ENCODE data around the gene SDK1.

DNA sequence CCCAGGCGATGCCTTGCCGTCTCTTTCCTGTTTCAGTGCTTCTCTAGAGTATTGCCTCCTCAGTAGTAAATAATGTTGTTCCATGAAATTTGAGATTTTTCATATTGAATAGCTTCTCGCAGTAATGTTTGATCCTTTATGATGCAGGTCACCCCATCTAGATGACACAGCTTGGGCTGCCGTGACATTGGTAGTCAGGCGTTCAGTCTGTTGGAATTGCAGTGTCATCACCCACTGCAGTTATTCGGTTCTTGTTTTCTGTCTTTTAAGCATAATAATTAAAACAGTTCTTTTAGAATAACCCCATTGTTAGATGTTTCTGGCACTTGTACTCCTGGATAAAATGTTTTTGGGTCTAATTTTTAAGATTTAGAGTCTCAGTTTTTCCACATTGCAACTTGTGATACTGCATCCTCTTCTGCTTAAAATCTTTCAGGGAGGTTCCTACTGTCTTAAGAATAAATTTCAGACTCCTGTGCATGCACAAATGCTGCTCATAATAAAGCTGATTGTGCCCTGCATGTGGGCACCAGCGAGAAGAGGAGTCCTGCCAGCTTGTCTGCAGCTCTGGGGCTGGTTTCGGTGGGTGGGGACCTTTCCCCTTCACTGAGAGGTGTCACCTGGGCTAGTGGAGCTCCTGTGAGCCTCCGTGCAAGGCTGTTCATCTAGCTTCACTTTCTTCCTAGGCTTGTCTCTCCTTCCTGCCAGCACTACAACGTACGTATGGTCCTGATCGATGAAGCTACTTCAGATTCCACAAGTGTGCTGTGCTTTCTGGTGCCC, 44.8 kb downstream of the SDK1 start:
- TF ChIP-seq POLR2A (IDR thresholded peaks at IDR 0.05) = no peak
- TF ChIP-seq, protein P1, sequence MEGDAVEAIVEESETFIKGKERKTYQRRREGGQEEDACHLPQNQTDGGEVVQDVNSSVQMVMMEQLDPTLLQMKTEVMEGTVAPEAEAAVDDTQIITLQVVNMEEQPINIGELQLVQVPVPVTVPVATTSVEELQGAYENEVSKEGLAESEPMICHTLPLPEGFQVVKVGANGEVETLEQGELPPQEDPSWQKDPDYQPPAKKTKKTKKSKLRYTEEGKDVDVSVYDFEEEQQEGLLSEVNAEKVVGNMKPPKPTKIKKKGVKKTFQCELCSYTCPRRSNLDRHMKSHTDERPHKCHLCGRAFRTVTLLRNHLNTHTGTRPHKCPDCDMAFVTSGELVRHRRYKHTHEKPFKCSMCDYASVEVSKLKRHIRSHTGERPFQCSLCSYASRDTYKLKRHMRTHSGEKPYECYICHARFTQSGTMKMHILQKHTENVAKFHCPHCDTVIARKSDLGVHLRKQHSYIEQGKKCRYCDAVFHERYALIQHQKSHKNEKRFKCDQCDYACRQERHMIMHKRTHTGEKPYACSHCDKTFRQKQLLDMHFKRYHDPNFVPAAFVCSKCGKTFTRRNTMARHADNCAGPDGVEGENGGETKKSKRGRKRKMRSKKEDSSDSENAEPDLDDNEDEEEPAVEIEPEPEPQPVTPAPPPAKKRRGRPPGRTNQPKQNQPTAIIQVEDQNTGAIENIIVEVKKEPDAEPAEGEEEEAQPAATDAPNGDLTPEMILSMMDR (IDR thresholded peaks at IDR 0.05) = no peak

All from vagina (tissue), 2 donors.